Tibial nerve (tissue), 4 donors: ENCODE measurements around the gene NAGA. TPM values are rescaled to one million over a fixed set of nuclear protein-coding genes. Genes with fewer than 3 reads are reported as not detected.

Experiments
- DNase-seq, 2 donors: peaks; one replicate each; pipeline ENCODE4 v3.0.0-alpha.2; 2019; ENCODE audit warnings: low spot score in 2 of 2
- H3K27ac ChIP-seq, 4 donors: fragments of 200-600 bp; sonication (generic) in 3 of 4; one replicate each; pipeline ENCODE4 v1.5.1; 2017 to 2019; ENCODE audit warnings: mild to moderate bottlenecking in 1 of 4
- H3K27me3 ChIP-seq, 2 donors: fragments of 200-600 bp; sonication (generic) in 1 of 2; one replicate each; pipeline versions ENCODE4 v1.5.1 to v1.6.0; 2017 to 2019
- H3K36me3 ChIP-seq, 3 donors: fragments of 200-600 bp; sonication (generic); one replicate each; pipeline ENCODE4 v1.5.1; 2018 to 2019
- H3K4me1 ChIP-seq, 4 donors: fragments of 200-600 bp; sonication (generic) in 3 of 4; one replicate each; pipeline ENCODE4 v1.5.1; 2017 to 2019
- H3K4me3 ChIP-seq, 4 donors: fragments of 200-600 bp; sonication (generic) in 3 of 4; one replicate each; pipeline ENCODE4 v1.5.1; 2017 to 2019; ENCODE audit warnings: mild to moderate bottlenecking in 1 of 4, moderate library complexity in 1 of 4
- H3K9me3 ChIP-seq, 4 donors: fragments of 200-600 bp; sonication (generic) in 3 of 4; one replicate each; pipeline ENCODE4 v1.5.1; 2017 to 2019
- CTCF ChIP-seq, 5 experiments: fragments of 200-600 bp in 3 of 5; fragments of 450-650 bp in 2 of 5; sonication (generic) in 3 of 5; IDR thresholded peaks; one replicate each; pipeline ENCODE4 v1.5.1; 2016 to 2019; ENCODE audit warnings: antibody characterized with exemption in 5 of 5, mild to moderate bottlenecking in 3 of 5, moderate library complexity in 2 of 5
- EP300 ChIP-seq, 2 donors: sonication (generic); formaldehyde crosslinking; IDR thresholded peaks; one replicate each; pipeline ENCODE4 v1.6.1; 2017; ENCODE audit warnings: antibody characterized with exemption in 2 of 2, mild to moderate bottlenecking in 1 of 2
- POLR2A ChIP-seq, 2 donors: fragments of 450-650 bp; IDR thresholded peaks; one replicate each; pipeline ENCODE4 v1.6.1; 2017; ENCODE audit warnings: antibody characterized with exemption in 2 of 2, mild to moderate bottlenecking in 2 of 2, moderate library complexity in 2 of 2
- WGBS, 2 donors: methylation state at CpG; one replicate each; pipeline ENCODE4 v1.1.5; 2018; 5-methylcytosine and 5-hydroxymethylcytosine counted together
- total RNA-seq, 4 donors: library from RNA; depleted of rRNA; stranded (reverse); fragments of >200 nt; gene quantifications; one replicate each; pipeline ENCODE4 v1.1.0, GENCODE V29; 2016

Gene NAGA
- total RNA-seq, 4 donors from 2014 or later, result 19.9 to 32.9 (median 30.0) TPM

DNA sequence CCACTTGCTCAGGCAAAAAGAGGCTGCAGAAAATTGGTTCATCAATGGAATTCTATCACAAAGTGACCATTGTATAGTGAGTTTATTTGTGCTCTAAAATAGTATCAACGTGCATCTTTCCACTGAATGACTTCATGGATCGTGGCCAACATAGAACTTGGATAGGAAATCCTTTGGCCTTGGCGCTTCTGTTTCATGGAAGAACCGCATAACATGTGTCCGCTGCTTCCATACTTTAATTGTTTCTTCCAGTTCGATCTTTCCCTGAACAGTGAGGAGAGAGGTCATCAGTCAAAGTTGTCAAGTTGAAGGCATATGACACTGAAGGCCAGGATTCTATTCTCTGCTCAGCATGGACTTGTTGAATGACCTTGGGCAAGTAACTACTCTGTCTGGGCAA, 15.4 kb upstream of the NAGA start:
- Histone ChIP-seq H3K27ac (no peak overlapping the region), H3K4me1 (peaks cover 0 to 45% (median 9%) of the 10 kb centered on the region in 4 donors), H3K27me3 (no peaks in the 10 kb centered on the region), H3K4me3 (no peak overlapping the region), H3K9me3 (no peaks in the 10 kb centered on the region), H3K36me3 (peaks cover 0 to 58% (median 14%) of the 10 kb centered on the region in 3 donors)
- no peak for DNase-seq
- TF ChIP-seq EP300 (IDR thresholded peaks at IDR 0.05) (no peak), CTCF (IDR thresholded peaks at IDR 0.05) (no peak), POLR2A (IDR thresholded peaks at IDR 0.05) (no peak)
- 61 to 63% methylated on average over 6 of the region's 6 CpGs for WGBS, 2 donors

DNA sequence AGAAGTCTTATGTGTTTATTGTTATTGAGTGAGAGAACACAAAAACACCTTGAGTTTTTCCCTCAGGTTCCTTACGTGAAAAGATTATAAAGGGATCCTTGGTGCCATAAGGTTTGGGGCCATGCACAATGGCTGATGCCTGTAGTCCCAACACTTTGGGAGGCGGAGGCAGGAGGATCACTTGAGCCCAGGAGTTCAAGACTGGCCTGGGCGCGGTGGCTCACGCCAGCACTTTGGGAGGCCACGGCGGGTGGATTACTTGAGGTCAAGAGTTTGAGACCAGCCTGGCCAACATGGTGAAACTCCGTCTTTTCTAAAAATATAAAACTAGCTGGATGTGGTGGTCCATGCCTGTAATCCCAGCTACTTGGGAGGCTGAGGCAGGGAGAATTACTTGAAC, 14.3 kb upstream of the NAGA start:
- no peak for DNase-seq
- WGBS, 2 donors, result 90 to 93% methylated on average over 8 of the region's 8 CpGs
- Histone ChIP-seq H3K4me3 (no peak overlapping the region), H3K27me3 (no peaks in the 10 kb centered on the region), H3K36me3 (peaks cover 0 to 58% (median 14%) of the 10 kb centered on the region in 3 donors), H3K9me3 (no peaks in the 10 kb centered on the region), H3K4me1 (peaks cover 0 to 49% (median 15%) of the 10 kb centered on the region in 4 donors), H3K27ac (no peak overlapping the region)
- TF ChIP-seq EP300 (IDR thresholded peaks at IDR 0.05) (no peak), CTCF (IDR thresholded peaks at IDR 0.05) (no peak), POLR2A (IDR thresholded peaks at IDR 0.05) (no peak)

DNA sequence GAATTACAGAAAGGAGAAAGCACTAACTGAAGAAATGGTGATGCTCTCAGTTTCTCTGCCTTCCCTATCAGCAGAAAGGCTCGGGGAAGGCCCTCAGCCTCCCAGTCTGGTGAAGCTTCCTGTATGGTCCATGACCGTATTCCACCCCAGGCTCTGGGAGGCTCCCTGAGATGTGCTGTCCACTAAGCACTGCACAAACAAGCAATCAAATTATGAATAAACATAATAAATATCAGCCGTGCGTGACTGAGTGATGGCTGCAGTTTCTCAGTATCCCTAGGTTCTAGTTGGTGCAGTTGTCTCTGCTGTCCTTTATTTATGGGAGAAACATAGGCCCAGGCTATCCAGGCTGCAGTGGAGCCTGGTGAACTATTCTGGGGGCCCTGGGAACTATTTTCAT, 12.5 kb upstream of the NAGA start:
- TF ChIP-seq EP300 (IDR thresholded peaks at IDR 0.05) (no peak), POLR2A (IDR thresholded peaks at IDR 0.05) (no peak), CTCF (IDR thresholded peaks at IDR 0.05) (no peak)
- Histone ChIP-seq H3K36me3 (peaks cover 0 to 58% (median 14%) of the 10 kb centered on the region in 3 donors), H3K27me3 (no peaks in the 10 kb centered on the region), H3K4me3 (no peak overlapping the region), H3K9me3 (no peaks in the 10 kb centered on the region), H3K27ac (no peak overlapping the region), H3K4me1 (peaks cover 0 to 47% (median 21%) of the 10 kb centered on the region in 4 donors)
- no peak for DNase-seq
- WGBS, 2 donors, result 82 to 88% methylated on average over 4 of the region's 4 CpGs

- Histone ChIP-seq H3K36me3 (peaks cover 0 to 58% (median under 1%) of the 10 kb centered on the region in 3 donors), H3K4me1 (peaks cover 0 to 56% (median 22%) of the 10 kb centered on the region in 4 donors), H3K27me3 (no peaks in the 10 kb centered on the region), H3K4me3 (peak overlapping the region; percentile 60 to 79 (median 65)), H3K9me3 (no peaks in the 10 kb centered on the region), H3K27ac (peak overlapping the region; percentile 96 to 99 (median 98))
- no peak for DNase-seq
- TF ChIP-seq POLR2A (IDR thresholded peaks at IDR 0.05), result no peak
- TF ChIP-seq EP300 (IDR thresholded peaks at IDR 0.05), result no peak
- TF ChIP-seq CTCF (IDR thresholded peaks at IDR 0.05), result no peak
- 0 to 1% methylated on average over 14 of the region's 14 CpGs for WGBS, 2 donors
These were observed 9.7 kb upstream of the NAGA start for GRCh38 chr22:42080287-42080686.

DNA sequence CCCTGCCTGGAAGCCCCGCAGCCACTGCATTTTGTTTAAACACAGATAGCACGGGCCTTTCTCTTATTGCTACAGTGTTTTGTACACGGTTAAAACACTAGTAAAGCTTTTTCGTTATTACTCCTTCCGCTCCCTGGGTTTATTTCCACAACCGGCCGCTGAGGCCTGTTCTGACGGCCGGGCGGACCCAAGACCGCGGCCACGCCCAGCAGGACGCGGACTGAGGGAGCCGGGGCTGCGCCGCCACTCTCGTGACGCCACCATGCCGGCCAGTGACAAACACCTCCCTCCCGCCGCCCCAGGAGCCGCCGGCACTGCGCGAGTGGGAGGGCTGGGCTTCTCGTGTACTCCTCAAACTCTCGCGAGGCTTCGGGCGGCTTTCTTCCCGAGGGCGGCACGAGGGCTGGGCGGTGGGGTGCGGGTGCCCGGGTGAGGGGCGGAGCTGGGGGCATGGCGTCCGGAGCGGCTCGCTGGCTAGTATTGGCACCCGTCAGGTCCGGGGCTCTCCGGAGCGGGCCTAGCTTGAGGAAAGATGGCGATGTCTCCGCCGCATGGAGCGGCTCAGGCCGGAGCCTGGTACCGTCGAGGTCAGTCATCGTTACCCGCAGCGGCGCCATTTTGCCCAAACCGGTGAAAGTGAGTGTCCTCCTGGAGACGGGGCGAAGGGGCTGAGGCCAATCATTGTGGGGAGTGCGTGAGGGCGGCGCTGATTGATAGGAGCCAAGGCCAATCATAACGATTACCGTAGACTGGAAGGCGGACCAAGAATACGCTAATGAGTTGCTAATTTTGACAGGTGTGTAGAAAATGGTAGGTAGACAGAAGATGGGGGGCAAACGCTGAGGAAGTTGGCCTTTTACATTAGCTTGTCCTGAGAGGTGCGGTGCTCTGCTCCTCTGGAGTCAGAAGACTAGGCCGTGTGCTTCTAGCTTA, 9.0 kb upstream of the NAGA start, which contains the start of gene SMDT1:
Gene SMDT1, plus strand, starts transcription at position 382 of the 933 bp plus-strand sequence. Its CDS starts 69 bp downstream, at position 451.
- Histone ChIP-seq H3K4me3 (peak within 1 kb of the TSS; percentile 60 to 79 (median 65)), H3K9me3 (no peaks in the 10 kb centered on the region), H3K27ac (peak within 1 kb of the TSS; percentile 96 to 99 (median 98)), H3K36me3 (peaks cover 0 to 51% (median 0%) of the 10 kb centered on the region in 3 donors), H3K4me1 (peaks cover 0 to 63% (median 25%) of the 10 kb centered on the region in 4 donors), H3K27me3 (no peaks in the 10 kb centered on the region)
- 0 to 1% methylated on average over 55 to 58 of the region's 71 CpGs for WGBS, 2 donors
- TF ChIP-seq CTCF (IDR thresholded peaks at IDR 0.05) (peak in 2 of 5 experiments; percentile 27 to 46), EP300 (IDR thresholded peaks at IDR 0.05) (peak; percentile 77 to 97), POLR2A (IDR thresholded peaks at IDR 0.05) (peak; percentile 81 to 97)
- DNase-seq, result peak; percentile 98
